IPS DF 4.7 (cell line): ENCODE measurements around the gene RYR1.
"Not testable (repeated sequence)": the region's sequence is repeated elsewhere in the genome, so short reads cannot be mapped to it uniquely, and the experiment has no call there.

Source experiments
- DNase-seq: peaks from one replicate; pipeline ENCODE4 v3.0.0-alpha.2; 2013; ENCODE audit warnings: low spot score; ENCODE audit errors: extremely low read depth

RYR1 gene

DNA sequence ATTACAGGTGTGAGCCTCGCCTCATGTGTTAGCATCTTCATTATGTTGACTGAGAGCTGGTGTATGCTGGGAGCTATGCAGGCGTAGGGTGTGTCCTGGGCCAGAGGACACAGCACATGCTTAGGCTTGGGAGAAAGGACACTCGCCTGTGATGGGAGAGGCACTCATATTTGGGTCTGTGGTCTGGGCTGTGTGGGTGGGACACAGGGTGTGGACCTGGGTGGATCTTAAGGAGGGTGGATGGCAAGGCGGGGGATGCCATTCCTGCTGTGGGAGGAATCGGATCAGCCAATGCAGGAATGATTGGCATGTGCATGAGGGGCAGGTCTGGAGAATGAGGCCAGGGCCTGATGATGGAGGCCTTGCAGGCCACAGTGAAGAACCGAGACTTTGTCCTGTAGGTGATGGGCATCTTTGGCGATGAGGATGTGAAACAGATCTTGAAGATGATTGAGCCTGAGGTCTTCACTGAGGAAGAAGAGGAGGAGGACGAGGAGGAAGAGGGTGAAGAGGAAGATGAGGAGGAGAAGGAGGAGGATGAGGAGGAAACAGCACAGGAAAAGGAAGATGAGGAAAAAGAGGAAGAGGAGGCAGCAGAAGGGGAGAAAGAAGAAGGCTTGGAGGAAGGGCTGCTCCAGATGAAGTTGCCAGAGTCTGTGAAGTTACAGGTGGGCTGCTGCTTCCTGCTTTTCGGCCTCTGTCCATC is 55.4 kb downstream of the RYR1 start:
- no peak for DNase-seq

DNA sequence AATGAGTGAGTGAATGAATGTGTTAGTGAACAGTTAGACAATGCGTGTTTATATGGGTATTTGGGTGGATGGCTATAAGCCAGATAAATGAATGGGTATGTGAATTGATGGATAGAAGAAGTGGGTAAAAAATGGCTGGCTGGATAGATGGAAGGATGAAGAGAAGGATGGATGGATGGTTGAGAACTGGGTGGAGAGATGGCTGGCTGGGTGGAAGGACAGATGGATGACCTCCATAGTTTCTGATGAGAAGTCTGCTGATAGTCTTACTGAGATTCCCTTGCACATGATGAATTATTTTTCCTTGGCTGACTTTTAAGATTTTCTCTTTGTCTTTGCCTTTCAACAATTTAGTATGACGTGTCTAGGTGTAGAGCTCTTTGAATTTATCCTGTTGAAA is 57.4 kb downstream of the RYR1 start:
- no peak for DNase-seq

DNA sequence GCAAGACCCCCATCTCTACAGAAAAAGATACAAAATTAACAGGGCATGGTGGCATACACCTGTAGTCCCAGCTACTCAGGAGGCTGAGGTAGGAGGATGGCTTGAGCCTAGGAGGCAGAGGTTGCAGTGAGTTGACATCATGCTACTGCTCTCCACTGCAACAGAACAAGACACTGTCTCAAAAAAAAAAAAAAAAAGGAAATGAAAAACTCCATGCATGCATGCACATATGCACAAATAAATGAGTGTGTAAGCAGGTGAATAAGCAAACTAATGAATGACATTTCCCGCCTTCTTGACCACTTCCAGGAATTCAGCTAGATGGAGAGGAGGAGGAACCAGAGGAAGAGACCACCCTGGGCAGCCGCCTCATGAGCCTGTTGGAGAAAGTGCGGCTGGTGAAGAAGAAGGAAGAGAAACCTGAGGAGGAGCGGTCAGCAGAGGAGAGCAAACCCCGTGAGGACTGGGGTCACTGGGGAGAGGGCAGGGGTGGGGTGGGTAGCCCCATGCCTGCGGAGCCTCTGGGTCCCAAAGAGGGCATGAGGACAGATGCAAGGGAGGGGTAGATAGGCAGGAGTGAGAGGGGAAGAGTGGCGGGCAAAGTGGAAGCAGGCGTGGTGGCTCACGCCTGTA is 58.8 kb downstream of the RYR1 start:
- DNase-seq = no peak

DNA sequence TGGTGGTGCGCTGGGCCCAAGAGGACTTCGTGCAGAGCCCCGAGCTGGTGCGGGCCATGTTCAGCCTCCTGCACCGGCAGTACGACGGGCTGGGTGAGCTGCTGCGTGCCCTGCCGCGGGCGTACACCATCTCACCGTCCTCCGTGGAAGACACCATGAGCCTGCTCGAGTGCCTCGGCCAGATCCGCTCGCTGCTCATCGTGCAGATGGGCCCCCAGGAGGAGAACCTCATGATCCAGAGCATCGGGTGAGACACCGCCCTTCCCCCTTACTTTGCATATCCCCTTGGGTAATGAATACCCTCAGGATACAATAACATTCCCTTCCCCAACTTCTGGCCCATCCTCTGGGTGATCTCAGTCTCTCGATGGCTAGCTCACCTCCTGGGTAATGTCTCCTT is 60.9 kb downstream of the RYR1 start:
- DNase-seq = no peak

DNA sequence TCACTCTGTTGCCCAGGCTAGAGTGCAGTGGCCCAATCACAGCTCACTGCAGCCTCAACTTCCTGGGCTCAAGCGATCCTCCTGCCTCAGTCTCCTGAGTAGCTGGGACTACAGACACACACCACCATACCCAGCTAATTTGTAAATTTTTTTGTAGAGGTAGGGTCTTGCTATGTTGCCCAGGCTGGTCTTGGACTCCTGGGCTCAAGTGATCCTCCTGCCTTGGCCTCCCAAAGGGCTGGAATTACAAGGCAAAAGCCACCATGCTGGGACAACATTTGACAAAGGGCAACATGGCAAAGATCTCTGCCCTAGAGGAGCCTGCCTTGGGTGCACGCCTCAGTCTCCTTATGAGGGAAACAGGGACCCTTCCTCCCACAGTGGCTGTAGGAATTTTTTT is 61.9 kb downstream of the RYR1 start:
- DNase-seq = not testable (repeated sequence)

DNA sequence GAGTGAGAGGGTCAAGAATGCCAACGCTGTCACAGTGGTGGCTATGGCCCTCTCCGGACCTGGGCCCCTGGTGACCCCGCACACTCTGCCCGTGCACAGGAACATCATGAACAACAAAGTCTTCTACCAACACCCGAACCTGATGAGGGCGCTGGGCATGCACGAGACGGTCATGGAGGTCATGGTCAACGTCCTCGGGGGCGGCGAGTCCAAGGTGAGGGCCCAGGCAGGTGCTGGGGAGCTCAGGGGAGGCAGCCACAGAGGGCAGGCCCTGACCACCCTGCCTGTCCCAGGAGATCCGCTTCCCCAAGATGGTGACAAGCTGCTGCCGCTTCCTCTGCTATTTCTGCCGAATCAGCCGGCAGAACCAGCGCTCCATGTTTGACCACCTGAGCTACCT is 62.6 kb downstream of the RYR1 start:
- no peak for DNase-seq

DNA sequence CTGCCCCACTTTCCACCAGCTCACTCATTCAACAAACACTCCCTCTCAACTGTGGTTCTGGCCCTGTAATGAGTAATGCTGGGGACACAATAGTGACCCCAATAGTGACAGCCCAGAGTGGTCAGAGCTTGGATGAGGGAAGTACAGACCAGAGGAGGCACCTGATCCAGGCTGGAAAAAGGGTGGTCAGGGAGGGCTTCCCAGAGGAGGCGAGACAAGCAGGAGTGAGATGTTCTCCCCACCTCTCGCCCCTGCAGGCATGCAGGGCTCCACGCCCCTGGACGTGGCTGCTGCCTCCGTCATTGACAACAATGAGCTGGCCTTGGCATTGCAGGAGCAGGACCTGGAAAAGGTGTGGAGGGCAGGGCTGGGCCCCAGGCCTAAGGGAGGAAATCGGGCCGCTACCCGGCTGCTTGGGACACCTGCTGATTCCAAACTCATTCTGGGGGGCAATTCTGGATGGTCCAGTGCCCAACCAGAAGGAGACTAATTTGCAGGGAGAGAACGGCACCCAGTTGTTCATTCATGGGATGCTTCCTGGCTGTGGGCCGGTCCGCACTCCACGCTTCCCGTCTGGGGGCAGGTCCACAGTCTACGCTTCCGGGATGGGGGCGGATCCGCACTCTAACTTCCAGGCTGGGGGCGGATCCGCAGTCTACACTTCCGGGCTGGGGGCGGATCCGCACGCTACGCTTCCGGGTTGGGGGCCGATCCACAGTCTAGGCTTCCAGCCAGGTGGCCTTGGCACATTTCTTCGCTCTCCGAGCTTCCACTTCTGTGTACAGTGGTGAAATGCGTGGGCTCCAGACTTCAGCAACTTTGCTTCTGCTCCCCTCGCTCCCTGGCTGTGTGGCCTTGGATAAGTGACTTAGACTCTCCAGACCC is 63.4 kb downstream of the RYR1 start:
- no peak for DNase-seq

DNA sequence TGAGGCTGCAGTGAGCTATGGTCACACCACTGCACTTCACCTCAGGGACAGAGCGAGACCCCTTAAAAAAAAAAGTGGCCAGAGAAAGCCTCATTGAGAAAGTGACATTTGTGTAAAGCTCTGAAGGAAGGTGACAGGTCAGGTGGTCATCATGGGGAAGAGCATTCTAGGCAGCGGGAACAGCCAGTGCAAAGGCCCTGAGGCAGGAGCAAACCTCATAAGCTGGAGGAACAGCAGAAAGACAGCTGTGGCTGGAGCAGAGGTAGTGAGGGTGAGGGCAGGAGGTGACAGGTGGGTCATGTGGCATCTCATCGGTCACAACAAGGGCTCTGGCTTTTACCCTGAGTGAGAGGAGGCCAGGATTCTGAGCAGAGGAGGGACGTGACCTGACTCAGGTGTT is 64.4 kb downstream of the RYR1 start:
- DNase-seq = no peak

DNA sequence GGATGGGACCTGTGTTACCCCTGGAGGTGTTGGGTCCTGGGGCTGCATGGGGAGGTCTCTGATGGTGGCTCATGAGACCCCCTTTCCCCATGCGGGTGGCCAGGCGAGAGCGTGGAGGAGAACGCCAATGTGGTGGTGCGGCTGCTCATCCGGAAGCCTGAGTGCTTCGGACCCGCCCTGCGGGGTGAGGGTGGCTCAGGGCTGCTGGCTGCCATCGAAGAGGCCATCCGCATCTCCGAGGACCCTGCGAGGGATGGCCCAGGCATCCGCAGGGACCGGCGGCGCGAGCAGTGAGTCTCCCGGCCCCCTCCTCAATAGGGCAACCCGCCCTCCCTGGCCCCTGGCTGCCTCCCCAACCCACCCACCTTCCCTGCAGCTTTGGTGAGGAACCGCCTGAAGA is 66.0 kb downstream of the RYR1 start:
- no peak for DNase-seq

DNA sequence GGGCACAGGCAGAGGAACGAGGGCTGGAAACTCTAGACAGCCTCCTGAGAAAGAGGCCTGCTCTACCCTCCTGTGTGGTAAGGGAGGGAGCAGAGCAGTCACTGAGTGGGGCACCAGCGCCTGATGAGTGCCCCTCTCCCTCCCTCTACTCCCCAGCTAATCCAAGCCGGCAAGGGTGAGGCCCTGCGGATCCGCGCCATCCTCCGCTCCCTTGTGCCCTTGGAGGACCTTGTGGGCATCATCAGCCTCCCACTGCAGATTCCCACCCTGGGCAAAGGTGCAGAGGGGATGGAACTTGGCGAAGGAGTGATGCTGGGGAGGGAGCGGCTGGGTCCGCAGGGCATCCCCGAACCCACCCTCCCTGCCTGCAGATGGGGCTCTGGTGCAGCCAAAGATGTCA is 67.0 kb downstream of the RYR1 start:
- DNase-seq = no peak

DNA sequence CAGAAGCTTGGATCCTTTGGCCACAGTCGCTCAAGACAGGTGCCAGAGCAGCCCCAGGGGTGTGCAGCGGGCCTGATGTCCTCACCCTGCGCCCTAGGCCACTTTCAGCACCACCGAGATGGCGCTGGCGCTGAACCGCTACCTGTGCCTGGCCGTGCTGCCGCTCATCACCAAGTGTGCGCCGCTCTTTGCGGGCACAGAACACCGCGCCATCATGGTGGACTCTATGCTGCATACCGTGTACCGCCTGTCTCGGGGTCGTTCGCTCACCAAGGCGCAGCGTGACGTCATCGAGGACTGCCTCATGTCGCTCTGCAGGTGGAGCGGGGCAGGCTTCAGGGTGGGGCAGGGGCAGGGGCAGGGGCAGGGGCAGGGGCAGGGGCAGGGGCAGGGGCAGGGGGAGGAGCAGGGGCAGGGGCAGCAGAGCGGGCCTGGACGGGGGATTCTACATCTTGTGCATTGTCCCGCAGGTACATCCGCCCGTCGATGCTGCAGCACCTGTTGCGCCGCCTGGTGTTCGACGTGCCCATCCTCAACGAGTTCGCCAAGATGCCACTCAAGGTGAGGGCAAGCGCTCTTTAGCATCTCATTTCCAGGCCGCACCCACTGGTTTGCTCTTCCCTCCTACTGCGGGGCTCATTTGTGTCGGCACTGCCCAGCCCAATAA is 69.1 kb downstream of the RYR1 start:
- DNase-seq = no peak

DNA sequence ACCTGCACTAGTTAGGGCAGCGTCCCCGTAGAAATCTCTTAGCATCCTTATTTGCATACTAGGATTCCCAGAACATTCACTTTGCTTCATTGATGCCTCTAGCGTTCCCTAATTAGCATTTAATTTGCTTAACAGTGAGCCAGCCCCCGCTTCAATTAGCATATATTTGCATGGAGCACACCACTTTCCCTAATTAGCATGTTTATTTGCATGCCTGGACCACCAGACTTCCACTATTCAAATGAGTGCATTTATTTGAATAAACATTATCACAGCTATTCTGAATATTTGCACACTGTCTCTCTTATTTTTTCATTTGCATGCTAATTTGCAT is 69.6 kb downstream of the RYR1 start:
- no peak for DNase-seq

DNA sequence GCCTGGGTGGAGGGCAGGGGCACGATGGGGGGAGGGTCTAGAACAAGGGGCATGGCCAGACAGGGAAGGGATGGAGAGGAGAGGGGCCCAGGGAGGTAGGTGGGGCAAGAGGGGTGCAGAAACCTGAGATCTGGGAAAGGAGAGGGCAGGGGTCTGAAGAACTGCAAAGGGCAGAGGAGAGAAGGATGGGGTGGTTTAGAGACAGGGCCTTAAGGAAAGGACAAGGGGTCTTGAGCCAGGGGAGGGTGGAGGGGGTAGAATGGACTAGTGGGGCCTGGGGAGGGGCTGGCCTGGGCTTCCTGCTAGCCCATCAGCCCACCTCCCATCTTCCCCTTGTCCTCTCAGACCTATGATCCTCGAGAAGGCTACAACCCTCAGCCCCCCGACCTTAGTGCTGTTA is 72.5 kb downstream of the RYR1 start:
- no peak for DNase-seq

DNA sequence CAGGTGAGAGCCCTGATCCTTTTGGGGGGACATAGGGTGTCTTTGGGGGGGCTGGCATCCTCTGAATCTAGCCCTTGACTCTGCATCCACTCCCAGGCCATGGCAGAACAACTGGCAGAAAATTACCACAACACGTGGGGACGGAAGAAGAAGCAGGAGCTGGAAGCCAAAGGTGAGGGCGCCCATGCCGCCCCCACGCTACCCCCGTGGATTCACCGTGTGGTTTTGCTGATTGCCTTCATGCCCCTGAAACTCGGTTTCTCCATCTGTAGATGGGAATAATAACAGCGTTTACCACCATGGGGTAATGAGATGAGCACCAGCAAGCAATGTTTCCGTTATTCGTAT is 72.9 kb downstream of the RYR1 start:
- no peak for DNase-seq

DNA sequence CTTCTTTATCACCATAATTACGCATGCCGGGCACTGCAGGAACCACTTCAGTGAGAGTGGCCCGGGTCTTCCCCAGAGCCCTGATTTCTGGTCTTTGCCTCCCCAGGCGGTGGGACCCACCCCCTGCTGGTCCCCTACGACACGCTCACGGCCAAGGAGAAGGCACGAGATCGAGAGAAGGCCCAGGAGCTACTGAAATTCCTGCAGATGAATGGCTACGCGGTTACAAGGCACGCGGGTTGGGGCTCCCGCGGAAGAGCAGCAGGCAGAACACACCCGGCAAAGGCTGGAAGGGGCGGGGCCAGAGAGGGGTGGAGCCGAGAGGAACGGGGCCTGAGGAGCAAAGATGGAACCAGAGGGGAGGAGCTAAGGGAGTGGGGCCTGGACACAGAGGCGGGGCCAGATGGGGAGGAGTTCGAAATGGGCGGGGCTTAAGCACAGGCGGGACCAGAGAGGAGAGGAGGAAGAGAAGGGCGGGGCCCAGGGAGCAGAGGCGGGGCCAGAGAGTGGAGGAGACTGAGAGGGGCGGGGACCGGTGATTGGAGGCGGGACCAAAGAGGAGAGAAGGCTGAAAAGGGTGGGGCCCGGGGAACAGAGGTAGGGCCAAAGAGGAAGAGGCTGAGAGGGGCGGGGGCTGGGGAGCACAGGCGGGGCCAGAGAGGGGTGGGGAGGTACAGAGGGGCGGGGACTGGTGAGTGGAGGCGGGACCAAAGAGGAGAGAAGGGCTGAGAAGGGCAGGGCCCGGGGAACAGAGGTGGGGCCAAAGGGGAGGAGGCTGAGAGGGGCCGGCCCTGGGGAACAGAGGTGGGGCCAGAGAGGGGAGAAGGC is 73.4 kb downstream of the RYR1 start:
- peak; percentile 78 for DNase-seq

DNA sequence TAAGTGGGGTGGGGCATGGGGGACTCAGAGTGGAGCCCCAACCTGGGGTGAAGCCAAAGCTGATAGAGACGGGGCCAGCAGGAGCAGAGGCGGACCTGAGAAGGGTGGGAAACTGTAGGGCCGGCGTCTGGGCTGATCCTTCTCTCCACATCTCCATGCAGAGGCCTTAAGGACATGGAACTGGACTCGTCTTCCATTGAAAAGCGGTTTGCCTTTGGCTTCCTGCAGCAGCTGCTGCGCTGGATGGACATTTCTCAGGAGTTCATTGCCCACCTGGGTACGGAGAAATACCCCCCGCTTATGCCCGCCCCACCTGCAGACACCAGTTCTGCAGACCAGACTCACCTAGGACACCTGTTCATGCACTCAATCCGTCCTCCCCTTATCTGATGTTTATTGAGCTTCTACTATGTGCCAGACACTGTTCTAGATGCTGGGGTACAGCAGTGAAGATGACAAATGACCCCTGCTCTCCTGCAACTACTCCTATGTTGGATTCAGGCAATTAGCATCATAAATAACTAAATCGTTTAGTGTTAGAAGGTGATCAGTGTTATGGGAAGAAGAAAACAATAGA is 74.1 kb downstream of the RYR1 start:
- DNase-seq = no peak

DNA sequence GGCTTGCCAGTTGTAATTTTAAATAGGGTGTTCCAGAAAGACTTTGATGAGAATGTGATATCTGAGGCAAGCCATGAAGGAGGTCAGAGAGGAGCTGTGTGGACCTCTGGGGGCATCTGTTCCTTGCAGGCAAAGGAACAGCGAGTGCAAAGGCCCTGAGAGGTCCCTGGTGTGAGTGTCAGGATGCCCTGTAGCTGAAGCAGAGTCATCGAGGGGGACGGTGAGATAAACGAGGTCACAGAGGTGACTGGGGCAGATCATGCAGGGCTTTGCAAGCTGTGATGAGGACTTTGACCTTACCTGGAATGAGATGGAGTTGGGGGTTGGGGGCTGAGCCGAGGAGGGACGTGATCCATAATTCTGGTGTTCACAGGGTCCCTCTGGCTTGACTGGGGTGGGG is 75.0 kb downstream of the RYR1 start:
- DNase-seq = no peak

DNA sequence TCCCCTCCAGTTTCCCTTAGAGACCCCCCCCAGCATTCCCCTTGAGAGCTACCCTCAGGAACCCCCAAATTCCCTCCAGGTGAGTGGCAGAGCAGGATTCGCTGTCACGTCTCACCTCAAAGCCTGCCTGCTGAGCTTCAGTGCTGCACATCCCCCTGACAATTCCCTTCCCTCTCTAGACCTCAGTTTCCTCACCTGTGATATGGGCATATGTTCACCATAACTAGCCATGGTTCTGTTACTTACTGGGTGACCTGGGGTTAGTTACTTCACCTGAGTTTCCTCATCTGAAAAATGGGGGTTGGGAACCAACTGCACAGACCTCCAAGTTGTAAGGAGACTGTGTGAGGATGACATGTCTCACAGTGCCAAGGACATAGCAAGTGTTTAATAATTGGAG is 75.5 kb downstream of the RYR1 start:
- no peak for DNase-seq

DNA sequence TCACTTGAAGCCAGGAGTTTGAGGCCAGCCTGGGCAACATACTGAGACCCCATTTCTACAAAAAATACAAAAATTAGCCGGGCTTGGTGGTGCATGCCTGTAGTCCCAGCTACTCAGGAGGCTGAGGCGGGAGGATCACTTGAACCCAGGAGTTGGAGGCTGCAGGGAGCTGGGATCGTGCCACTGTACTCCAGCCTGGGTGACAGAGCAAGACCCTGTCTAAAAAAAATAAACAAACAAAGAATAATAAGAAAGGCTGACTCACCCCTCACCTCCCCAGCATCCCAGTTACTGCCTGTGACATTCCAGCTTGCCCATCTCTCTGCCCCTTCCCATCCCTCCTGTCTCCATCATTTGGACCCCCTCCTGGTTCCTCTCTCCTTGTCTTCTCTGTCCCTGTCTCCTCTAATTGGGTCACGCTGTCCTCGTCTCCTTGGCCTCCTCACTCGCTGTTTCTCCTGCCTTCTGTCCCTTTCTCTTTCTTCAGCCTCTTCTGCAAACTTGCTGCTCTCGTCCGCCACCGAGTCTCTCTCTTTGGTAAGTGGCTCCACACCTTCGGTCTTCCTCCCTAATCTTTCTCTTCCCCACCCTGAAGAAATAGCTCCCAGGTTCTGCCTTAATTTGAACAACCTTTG is 77.7 kb downstream of the RYR1 start:
- no peak for DNase-seq

DNA sequence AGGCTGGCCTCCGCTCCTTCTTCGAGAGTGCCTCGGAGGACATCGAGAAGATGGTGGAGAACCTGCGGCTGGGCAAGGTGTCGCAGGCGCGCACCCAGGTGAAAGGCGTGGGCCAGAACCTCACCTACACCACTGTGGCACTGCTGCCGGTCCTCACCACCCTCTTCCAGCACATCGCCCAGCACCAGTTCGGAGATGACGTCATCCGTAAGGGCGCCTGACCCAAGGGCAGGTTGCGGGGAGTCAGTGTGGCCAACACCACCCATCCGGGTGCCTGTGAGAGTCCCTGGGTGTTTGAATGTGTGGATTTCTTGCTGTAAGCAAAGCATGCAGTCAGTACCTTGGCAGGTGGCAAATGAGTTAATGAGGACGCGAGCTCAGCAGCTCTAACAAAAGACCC is 78.8 kb downstream of the RYR1 start:
- no peak for DNase-seq
